GM12872 (cell line): ENCODE measurements around the gene MFAP3.

Experiments
- CTCF ChIP-seq: IDR thresholded peaks from 3 replicates; pipeline ENCODE4 v1.5.1; 2011; ENCODE audit warnings: low read depth, mild to moderate bottlenecking, low read length, moderate library complexity; ENCODE audit not compliant: insufficient read depth

The MFAP3 gene

GRCh38 chr5:154065971-154066370, 27.2 kb downstream of the MFAP3 start:
- TF ChIP-seq CTCF, result no peak

GRCh38 chr5:154071799-154072413, 33.1 kb downstream of the MFAP3 start:
- no peak for TF ChIP-seq CTCF

GRCh38 chr5:154072414-154073171, 33.8 kb downstream of the MFAP3 start:
- TF ChIP-seq CTCF, result peak; percentile 92

- TF ChIP-seq CTCF, result no peak
Measured at GRCh38 chr5:154076240-154076922, 37.6 kb downstream of the MFAP3 start.

GRCh38 chr5:154077696-154078095, 38.9 kb downstream of the MFAP3 start:
- no peak for TF ChIP-seq CTCF

- no peak for TF ChIP-seq CTCF
Measured at GRCh38 chr5:154078272-154078671, 39.5 kb downstream of the MFAP3 start.

GRCh38 chr5:154081246-154081645, 42.5 kb downstream of the MFAP3 start:
- TF ChIP-seq CTCF, result no peak
